WTC11 (cell line): ENCODE measurements around the gene COX7A2. TPM values are rescaled to one million over a fixed set of nuclear protein-coding genes. Genes with fewer than 3 reads are reported as not detected.

Source experiments
- ATF1 ChIP-seq: sonication (generic); formaldehyde crosslinking; IDR thresholded peaks from 2 replicates; pipeline ENCODE4 v1.8.1; 2023; ENCODE audit warnings: mild to moderate bottlenecking, moderate library complexity, missing genetic modification reagents
- EMX1 ChIP-seq: fragments of 250-450 bp; sonication (Bioruptor Pico); IDR thresholded peaks from 2 replicates; pipeline ENCODE4 v1.8.0; 2021; ENCODE audit warnings: mild to moderate bottlenecking
- GRHL2 ChIP-seq: fragments of 250-450 bp; sonication (Bioruptor Pico); IDR thresholded peaks from 2 replicates; pipeline ENCODE4 v1.8.0; 2022; ENCODE audit warnings: mild to moderate bottlenecking, moderate library complexity; ENCODE audit not compliant: insufficient replicate concordance, severe bottlenecking
- KAT7 ChIP-seq: sonication (generic); formaldehyde crosslinking; IDR thresholded peaks from 2 replicates; pipeline ENCODE4 v1.8.1; 2023; ENCODE audit warnings: missing genetic modification reagents, mild to moderate bottlenecking, borderline replicate concordance
- NFATC4 ChIP-seq: fragments of 250-450 bp; sonication (Bioruptor Pico); IDR thresholded peaks from 2 replicates; pipeline ENCODE4 v1.9.0; 2021; ENCODE audit warnings: mild to moderate bottlenecking
- NFYB ChIP-seq: sonication (generic); formaldehyde crosslinking; conservative IDR thresholded peaks from 2 replicates; pipeline ENCODE4 v1.8.0; 2022; ENCODE audit warnings: low read depth, missing genetic modification reagents
- SMAD3 ChIP-seq: sonication (generic); formaldehyde crosslinking; IDR thresholded peaks from 2 replicates; pipeline ENCODE4 v1.8.0; 2022; ENCODE audit warnings: missing genetic modification reagents, mild to moderate bottlenecking, borderline replicate concordance
- TCF7 ChIP-seq: sonication (generic); formaldehyde crosslinking; IDR thresholded peaks from 2 replicates; pipeline ENCODE4 v1.8.0; 2022; ENCODE audit warnings: mild to moderate bottlenecking, low read depth, missing genetic modification reagents, moderate library complexity
- TEAD4 ChIP-seq: sonication (generic); formaldehyde crosslinking; IDR thresholded peaks from 2 replicates; pipeline ENCODE4 v1.8.0; 2022; ENCODE audit warnings: mild to moderate bottlenecking, missing genetic modification reagents
- ZNF121 ChIP-seq: sonication (generic); formaldehyde crosslinking; IDR thresholded peaks from 2 replicates; pipeline ENCODE4 v1.8.0; 2023; ENCODE audit warnings: missing genetic modification reagents
- ZNF219 ChIP-seq: sonication (generic); formaldehyde crosslinking; IDR thresholded peaks from 2 replicates; pipeline ENCODE4 v1.8.0; 2023; ENCODE audit warnings: missing genetic modification reagents, mild to moderate bottlenecking, borderline replicate concordance
- total RNA-seq: library from RNA; stranded (reverse); gene quantifications from 3 replicates; pipeline ENCODE4 v1.2.3, GENCODE V29; 2021
- TF ChIP-seq, protein P1 (sequence below): sonication (generic); formaldehyde crosslinking; IDR thresholded peaks from 2 replicates; pipeline ENCODE4 v1.8.1; 2023; ENCODE audit warnings: mild to moderate bottlenecking, missing genetic modification reagents, moderate library complexity
- TF ChIP-seq, protein P2 (sequence below): fragments of 250-450 bp; sonication (Bioruptor Pico); IDR thresholded peaks from 2 replicates; pipeline ENCODE4 v1.8.0; 2021; ENCODE audit warnings: mild to moderate bottlenecking
- TF ChIP-seq, protein P3 (sequence below): sonication (generic); formaldehyde crosslinking; IDR thresholded peaks from 2 replicates; pipeline ENCODE4 v1.8.0; 2022; ENCODE audit warnings: mild to moderate bottlenecking, missing genetic modification reagents
- TF ChIP-seq, protein P4 (sequence below): sonication (generic); formaldehyde crosslinking; IDR thresholded peaks from 2 replicates; pipeline ENCODE4 v1.8.0; 2022; ENCODE audit warnings: mild to moderate bottlenecking, missing genetic modification reagents
- TF ChIP-seq, protein P5 (sequence below): sonication (generic); formaldehyde crosslinking; IDR thresholded peaks from 2 replicates; pipeline ENCODE4 v1.8.1; 2022; ENCODE audit warnings: low read depth, mild to moderate bottlenecking, moderate library complexity, missing genetic modification reagents, borderline replicate concordance
- TF ChIP-seq, protein P6 (sequence below): sonication (generic); formaldehyde crosslinking; IDR thresholded peaks from 2 replicates; pipeline ENCODE4 v1.8.1; 2023; ENCODE audit warnings: mild to moderate bottlenecking, missing genetic modification reagents, borderline replicate concordance
- TF ChIP-seq, protein P7 (sequence below): sonication (generic); formaldehyde crosslinking; IDR thresholded peaks from 2 replicates; pipeline ENCODE4 v1.8.1; 2023; ENCODE audit warnings: mild to moderate bottlenecking, missing genetic modification reagents
- TF ChIP-seq, protein P8 (sequence below): sonication (generic); formaldehyde crosslinking; IDR thresholded peaks from 2 replicates; pipeline ENCODE4 v1.8.1; 2023; ENCODE audit warnings: mild to moderate bottlenecking, missing genetic modification reagents
- TF ChIP-seq, protein P9 (sequence below): sonication (generic); formaldehyde crosslinking; IDR thresholded peaks from 2 replicates; pipeline ENCODE4 v1.8.1; 2022; ENCODE audit warnings: mild to moderate bottlenecking, missing genetic modification reagents, moderate library complexity, borderline replicate concordance
- TF ChIP-seq, protein P10 (sequence below): sonication (generic); formaldehyde crosslinking; IDR thresholded peaks from 2 replicates; pipeline ENCODE4 v1.8.1; 2022; ENCODE audit warnings: mild to moderate bottlenecking, moderate library complexity, missing genetic modification reagents
- TF ChIP-seq, protein P11 (sequence below): fragments of 250-450 bp; sonication (Bioruptor Pico); IDR thresholded peaks from 2 replicates; pipeline ENCODE4 v1.9.0; 2021; ENCODE audit warnings: mild to moderate bottlenecking
- TF ChIP-seq, protein P12 (sequence below): sonication (generic); formaldehyde crosslinking; IDR thresholded peaks from 2 replicates; pipeline ENCODE4 v1.8.1; 2023; ENCODE audit warnings: mild to moderate bottlenecking, missing genetic modification reagents, moderate library complexity

The COX7A2 gene
- total RNA-seq, 1 experiment from 2014 or later = 472 TPM

DNA sequence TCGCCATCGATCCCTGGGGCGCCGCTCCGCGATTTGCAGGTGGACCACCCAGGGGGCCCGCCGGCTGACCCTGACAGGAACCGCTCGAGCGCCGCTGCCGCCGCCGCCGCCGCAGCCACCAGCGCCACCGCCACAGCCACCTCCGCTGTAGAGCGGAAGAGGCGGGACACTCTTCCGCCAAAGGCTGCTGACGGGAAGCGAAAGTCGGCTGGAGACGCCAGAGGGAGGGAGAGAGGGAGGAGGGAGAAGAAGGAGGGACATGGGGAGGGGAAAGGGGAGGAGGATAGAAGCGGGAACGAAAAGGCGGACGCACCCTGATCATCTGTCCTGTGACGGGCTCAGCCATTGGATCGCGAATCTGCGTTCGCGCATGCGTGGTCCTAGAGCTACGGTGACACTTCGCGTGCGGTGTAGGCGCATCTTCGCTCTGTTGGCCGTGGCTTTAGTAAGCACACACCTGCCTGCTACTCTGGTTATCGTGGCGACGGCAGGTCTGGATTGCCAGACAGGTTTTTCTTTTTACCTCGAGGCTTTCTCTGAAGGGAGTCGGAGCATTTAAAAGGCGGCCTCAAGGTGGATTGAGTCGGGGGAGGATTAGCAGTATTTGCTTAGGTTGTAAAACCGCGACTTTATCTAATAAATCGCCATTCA, 41.2 kb upstream of the COX7A2 start, which contains the start of gene TMEM30A (continued):
- TF ChIP-seq NFATC4 (no peak), ZNF219 (CRISPR knock-in tag) (no peak), TCF7 (CRISPR knock-in tag) (no peak), NFYB (CRISPR knock-in tag) (peak; percentile 51; the same call in 1 of the 2 replicates), TEAD4 (CRISPR knock-in tag) (no peak), ATF1 (no peak), EMX1 (CRISPR knock-in tag) (no peak), GRHL2 (CRISPR knock-in tag) (no peak), SMAD3 (CRISPR knock-in tag) (0 out of 2 replicates have a peak, but pooled peaks have one; percentile 26), ZNF121 (CRISPR knock-in tag) (no peak), KAT7 (no peak; the same call in 1 of the 2 replicates)
- TF ChIP-seq, protein P1, sequence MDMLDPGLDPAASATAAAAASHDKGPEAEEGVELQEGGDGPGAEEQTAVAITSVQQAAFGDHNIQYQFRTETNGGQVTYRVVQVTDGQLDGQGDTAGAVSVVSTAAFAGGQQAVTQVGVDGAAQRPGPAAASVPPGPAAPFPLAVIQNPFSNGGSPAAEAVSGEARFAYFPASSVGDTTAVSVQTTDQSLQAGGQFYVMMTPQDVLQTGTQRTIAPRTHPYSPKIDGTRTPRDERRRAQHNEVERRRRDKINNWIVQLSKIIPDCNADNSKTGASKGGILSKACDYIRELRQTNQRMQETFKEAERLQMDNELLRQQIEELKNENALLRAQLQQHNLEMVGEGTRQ = peak; percentile 89
- TF ChIP-seq, protein P2, sequence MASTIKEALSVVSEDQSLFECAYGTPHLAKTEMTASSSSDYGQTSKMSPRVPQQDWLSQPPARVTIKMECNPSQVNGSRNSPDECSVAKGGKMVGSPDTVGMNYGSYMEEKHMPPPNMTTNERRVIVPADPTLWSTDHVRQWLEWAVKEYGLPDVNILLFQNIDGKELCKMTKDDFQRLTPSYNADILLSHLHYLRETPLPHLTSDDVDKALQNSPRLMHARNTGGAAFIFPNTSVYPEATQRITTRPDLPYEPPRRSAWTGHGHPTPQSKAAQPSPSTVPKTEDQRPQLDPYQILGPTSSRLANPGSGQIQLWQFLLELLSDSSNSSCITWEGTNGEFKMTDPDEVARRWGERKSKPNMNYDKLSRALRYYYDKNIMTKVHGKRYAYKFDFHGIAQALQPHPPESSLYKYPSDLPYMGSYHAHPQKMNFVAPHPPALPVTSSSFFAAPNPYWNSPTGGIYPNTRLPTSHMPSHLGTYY (CRISPR knock-in tag) = no peak
- TF ChIP-seq, protein P3, sequence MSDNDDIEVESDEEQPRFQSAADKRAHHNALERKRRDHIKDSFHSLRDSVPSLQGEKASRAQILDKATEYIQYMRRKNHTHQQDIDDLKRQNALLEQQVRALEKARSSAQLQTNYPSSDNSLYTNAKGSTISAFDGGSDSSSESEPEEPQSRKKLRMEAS (CRISPR knock-in tag) = peak; percentile 83
- TF ChIP-seq, protein P4, sequence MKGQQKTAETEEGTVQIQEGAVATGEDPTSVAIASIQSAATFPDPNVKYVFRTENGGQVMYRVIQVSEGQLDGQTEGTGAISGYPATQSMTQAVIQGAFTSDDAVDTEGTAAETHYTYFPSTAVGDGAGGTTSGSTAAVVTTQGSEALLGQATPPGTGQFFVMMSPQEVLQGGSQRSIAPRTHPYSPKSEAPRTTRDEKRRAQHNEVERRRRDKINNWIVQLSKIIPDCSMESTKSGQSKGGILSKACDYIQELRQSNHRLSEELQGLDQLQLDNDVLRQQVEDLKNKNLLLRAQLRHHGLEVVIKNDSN (CRISPR knock-in tag) = peak; percentile 86
- TF ChIP-seq, protein P5, sequence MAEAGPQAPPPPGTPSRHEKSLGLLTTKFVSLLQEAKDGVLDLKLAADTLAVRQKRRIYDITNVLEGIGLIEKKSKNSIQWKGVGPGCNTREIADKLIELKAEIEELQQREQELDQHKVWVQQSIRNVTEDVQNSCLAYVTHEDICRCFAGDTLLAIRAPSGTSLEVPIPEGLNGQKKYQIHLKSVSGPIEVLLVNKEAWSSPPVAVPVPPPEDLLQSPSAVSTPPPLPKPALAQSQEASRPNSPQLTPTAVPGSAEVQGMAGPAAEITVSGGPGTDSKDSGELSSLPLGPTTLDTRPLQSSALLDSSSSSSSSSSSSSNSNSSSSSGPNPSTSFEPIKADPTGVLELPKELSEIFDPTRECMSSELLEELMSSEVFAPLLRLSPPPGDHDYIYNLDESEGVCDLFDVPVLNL (CRISPR knock-in tag) = no peak
- TF ChIP-seq, protein P6, sequence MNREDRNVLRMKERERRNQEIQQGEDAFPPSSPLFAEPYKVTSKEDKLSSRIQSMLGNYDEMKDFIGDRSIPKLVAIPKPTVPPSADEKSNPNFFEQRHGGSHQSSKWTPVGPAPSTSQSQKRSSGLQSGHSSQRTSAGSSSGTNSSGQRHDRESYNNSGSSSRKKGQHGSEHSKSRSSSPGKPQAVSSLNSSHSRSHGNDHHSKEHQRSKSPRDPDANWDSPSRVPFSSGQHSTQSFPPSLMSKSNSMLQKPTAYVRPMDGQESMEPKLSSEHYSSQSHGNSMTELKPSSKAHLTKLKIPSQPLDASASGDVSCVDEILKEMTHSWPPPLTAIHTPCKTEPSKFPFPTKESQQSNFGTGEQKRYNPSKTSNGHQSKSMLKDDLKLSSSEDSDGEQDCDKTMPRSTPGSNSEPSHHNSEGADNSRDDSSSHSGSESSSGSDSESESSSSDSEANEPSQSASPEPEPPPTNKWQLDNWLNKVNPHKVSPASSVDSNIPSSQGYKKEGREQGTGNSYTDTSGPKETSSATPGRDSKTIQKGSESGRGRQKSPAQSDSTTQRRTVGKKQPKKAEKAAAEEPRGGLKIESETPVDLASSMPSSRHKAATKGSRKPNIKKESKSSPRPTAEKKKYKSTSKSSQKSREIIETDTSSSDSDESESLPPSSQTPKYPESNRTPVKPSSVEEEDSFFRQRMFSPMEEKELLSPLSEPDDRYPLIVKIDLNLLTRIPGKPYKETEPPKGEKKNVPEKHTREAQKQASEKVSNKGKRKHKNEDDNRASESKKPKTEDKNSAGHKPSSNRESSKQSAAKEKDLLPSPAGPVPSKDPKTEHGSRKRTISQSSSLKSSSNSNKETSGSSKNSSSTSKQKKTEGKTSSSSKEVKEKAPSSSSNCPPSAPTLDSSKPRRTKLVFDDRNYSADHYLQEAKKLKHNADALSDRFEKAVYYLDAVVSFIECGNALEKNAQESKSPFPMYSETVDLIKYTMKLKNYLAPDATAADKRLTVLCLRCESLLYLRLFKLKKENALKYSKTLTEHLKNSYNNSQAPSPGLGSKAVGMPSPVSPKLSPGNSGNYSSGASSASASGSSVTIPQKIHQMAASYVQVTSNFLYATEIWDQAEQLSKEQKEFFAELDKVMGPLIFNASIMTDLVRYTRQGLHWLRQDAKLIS (CRISPR knock-in tag) = no peak
- TF ChIP-seq, protein P7, sequence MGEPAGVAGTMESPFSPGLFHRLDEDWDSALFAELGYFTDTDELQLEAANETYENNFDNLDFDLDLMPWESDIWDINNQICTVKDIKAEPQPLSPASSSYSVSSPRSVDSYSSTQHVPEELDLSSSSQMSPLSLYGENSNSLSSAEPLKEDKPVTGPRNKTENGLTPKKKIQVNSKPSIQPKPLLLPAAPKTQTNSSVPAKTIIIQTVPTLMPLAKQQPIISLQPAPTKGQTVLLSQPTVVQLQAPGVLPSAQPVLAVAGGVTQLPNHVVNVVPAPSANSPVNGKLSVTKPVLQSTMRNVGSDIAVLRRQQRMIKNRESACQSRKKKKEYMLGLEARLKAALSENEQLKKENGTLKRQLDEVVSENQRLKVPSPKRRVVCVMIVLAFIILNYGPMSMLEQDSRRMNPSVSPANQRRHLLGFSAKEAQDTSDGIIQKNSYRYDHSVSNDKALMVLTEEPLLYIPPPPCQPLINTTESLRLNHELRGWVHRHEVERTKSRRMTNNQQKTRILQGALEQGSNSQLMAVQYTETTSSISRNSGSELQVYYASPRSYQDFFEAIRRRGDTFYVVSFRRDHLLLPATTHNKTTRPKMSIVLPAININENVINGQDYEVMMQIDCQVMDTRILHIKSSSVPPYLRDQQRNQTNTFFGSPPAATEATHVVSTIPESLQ (CRISPR knock-in tag) = no peak
- TF ChIP-seq, protein P8, sequence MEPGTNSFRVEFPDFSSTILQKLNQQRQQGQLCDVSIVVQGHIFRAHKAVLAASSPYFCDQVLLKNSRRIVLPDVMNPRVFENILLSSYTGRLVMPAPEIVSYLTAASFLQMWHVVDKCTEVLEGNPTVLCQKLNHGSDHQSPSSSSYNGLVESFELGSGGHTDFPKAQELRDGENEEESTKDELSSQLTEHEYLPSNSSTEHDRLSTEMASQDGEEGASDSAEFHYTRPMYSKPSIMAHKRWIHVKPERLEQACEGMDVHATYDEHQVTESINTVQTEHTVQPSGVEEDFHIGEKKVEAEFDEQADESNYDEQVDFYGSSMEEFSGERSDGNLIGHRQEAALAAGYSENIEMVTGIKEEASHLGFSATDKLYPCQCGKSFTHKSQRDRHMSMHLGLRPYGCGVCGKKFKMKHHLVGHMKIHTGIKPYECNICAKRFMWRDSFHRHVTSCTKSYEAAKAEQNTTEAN (CRISPR knock-in tag) = no peak
- TF ChIP-seq, protein P9, sequence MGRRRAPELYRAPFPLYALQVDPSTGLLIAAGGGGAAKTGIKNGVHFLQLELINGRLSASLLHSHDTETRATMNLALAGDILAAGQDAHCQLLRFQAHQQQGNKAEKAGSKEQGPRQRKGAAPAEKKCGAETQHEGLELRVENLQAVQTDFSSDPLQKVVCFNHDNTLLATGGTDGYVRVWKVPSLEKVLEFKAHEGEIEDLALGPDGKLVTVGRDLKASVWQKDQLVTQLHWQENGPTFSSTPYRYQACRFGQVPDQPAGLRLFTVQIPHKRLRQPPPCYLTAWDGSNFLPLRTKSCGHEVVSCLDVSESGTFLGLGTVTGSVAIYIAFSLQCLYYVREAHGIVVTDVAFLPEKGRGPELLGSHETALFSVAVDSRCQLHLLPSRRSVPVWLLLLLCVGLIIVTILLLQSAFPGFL (CRISPR knock-in tag) = no peak
- TF ChIP-seq, protein P10, sequence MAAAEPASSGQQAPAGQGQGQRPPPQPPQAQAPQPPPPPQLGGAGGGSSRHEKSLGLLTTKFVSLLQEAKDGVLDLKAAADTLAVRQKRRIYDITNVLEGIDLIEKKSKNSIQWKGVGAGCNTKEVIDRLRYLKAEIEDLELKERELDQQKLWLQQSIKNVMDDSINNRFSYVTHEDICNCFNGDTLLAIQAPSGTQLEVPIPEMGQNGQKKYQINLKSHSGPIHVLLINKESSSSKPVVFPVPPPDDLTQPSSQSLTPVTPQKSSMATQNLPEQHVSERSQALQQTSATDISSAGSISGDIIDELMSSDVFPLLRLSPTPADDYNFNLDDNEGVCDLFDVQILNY = no peak
- TF ChIP-seq, protein P11, sequence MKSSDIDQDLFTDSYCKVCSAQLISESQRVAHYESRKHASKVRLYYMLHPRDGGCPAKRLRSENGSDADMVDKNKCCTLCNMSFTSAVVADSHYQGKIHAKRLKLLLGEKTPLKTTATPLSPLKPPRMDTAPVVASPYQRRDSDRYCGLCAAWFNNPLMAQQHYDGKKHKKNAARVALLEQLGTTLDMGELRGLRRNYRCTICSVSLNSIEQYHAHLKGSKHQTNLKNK (CRISPR knock-in tag) = no peak
- TF ChIP-seq, protein P12, sequence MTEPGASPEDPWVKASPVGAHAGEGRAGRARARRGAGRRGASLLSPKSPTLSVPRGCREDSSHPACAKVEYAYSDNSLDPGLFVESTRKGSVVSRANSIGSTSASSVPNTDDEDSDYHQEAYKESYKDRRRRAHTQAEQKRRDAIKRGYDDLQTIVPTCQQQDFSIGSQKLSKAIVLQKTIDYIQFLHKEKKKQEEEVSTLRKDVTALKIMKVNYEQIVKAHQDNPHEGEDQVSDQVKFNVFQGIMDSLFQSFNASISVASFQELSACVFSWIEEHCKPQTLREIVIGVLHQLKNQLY (CRISPR knock-in tag) = no peak
